Transverse colon (tissue), 4 donors: ENCODE results near the gene FSD1. TPM values are rescaled to one million over a fixed set of nuclear protein-coding genes. Genes with fewer than 3 reads are reported as not detected.
A peak's percentile ranks its signal among the peaks of the same experiment; 100 is the strongest.

Experiments
- DNase-seq: peaks from one replicate; pipeline ENCODE4 v3.0.0-alpha.2; 2019
- H3K27ac ChIP-seq, 4 donors: fragments of 200-600 bp; sonication (generic); 2 replicates each; pipeline ENCODE4 v1.5.1; 2016 to 2018; ENCODE audit warnings: inconsistent platforms in 4 of 4
- H3K27me3 ChIP-seq: fragments of 200-600 bp; sonication (generic); 2 replicates; pipeline ENCODE4 v1.5.1; 2017; ENCODE audit warnings: inconsistent platforms
- H3K36me3 ChIP-seq, 4 donors: fragments of 200-600 bp; sonication (generic); 2 replicates each; pipeline ENCODE4 v1.5.1; 2017 to 2019; ENCODE audit warnings: inconsistent platforms in 4 of 4
- H3K4me1 ChIP-seq, 4 donors: fragments of 200-600 bp; sonication (generic); 2 replicates each; pipeline ENCODE4 v1.5.1; 2017 to 2020; ENCODE audit warnings: inconsistent platforms in 4 of 4
- H3K4me3 ChIP-seq, 4 donors: fragments of 200-600 bp; sonication (generic); 1 replicate in 1 of 4; 2 replicates in 3 of 4; pipeline versions ENCODE4 v1.5.1 to v1.6.1; 2017 to 2019; ENCODE audit warnings: inconsistent platforms in 4 of 4
- H3K9me3 ChIP-seq, 2 donors: fragments of 200-600 bp; sonication (generic); 2 replicates each; pipeline ENCODE4 v1.5.1; 2017 to 2019; ENCODE audit warnings: inconsistent platforms in 2 of 2
- CTCF ChIP-seq, 5 experiments: fragments of 200-600 bp in 3 of 5; fragments of 450-650 bp in 2 of 5; sonication (generic) in 3 of 5; IDR thresholded peaks; 1 replicate in 2 of 5; 2 replicates in 3 of 5; pipeline ENCODE4 v1.5.1; 2016 to 2017; ENCODE audit warnings: antibody characterized with exemption in 5 of 5, inconsistent platforms in 3 of 5, mild to moderate bottlenecking in 2 of 5, moderate library complexity in 1 of 5
- EP300 ChIP-seq: sonication (generic); formaldehyde crosslinking; IDR thresholded peaks from one replicate; pipeline ENCODE4 v1.6.1; 2017; ENCODE audit warnings: antibody characterized with exemption, low read depth
- POLR2A ChIP-seq: fragments of 450-650 bp; IDR thresholded peaks from one replicate; pipeline ENCODE4 v1.6.1; 2016; ENCODE audit warnings: antibody characterized with exemption, mild to moderate bottlenecking, moderate library complexity
- POLR2AphosphoS5 ChIP-seq, 3 donors: sonication (generic); formaldehyde crosslinking; IDR thresholded peaks; one replicate each; pipeline ENCODE4 v1.6.1; 2016; ENCODE audit warnings: antibody characterized with exemption in 3 of 3
- WGBS, 2 donors: methylation state at CpG; one replicate each; pipeline ENCODE4 v1.1.5; 2018; ENCODE audit warnings: low coverage in 1 of 2; 5-methylcytosine and 5-hydroxymethylcytosine counted together
- in situ Hi-C, 4 donors: fragments of 200-750 bp; cut with MboI; loops; one replicate each; pipeline versions ENCODE4 v1.15.0 to v1.15.1; 2017; ENCODE audit warnings: low sequenced_read_pairs in 3 of 4, low pct_ligation_motif_present in 1 of 4, low pct_unique_long_range_greater_than_20kb in 1 of 4
- intact Hi-C: fragments of 100-400 bp; cut with DNase I; formaldehyde crosslinking; loops from one replicate; pipeline ENCODE4 v1.15.1; 2023; ENCODE audit warnings: low total_unique reads
- total RNA-seq, 4 donors: library from RNA; depleted of rRNA; stranded (reverse); fragments of >200 nt; gene quantifications; one replicate each; pipeline ENCODE4 v1.1.0, GENCODE V29; 2016

FSD1 gene
- total RNA-seq, 4 donors from 2014 or later = 0.68 to 2.9 (median 1.5) TPM; not detected in 1

DNA sequence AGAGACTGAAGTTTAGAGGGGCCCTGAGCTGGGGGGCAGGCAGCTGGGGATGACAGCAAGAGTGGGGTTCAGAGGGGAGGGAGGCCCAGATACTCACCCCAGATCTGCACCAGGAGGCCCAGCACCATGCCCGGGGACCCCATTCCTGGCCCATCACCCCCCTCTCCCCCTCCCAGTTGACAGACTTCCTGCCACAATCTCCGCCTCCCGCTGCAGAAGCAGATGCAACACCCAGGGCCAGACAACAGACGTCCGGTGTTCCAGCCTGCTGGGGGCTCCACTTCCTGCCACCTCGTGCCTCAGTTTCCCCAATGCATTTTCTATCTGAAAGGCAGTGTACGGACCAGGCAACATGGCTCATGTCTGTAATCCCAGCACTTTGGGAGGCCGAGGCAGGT is 2.2 kb upstream of the FSD1 start, which contains the start of gene TMIGD2:
Gene TMIGD2 (minus strand): TSS at position 147 of the 398 bp plus-strand sequence. CDS start 4 bp downstream, at position 143.
- H3K27me3 ChIP-seq = peaks cover 14% of the 10 kb centered on the region
- H3K27ac ChIP-seq = peak within 1 kb of the TSS in 3 of 4 donors; percentile 1 to 41 (median 6)
- peaks cover 0 to 6% (median 0%) of the 10 kb centered on the region in 4 donors for H3K4me1 ChIP-seq
- H3K9me3 ChIP-seq = no peaks in the 10 kb centered on the region
- DNase-seq = no peak
- H3K4me3 ChIP-seq = no peak within 1 kb of the TSS
- TF ChIP-seq POLR2A = no peak
- intact Hi-C loops = no loop called here
- WGBS, 2 donors = 49% methylated on average over 8 of the region's 8 CpGs; no CpG with 5 or more reads in 1 of the 2 donors
- no peaks in the 10 kb centered on the region for H3K36me3 ChIP-seq
- in situ Hi-C loops = no loop called here

DNA sequence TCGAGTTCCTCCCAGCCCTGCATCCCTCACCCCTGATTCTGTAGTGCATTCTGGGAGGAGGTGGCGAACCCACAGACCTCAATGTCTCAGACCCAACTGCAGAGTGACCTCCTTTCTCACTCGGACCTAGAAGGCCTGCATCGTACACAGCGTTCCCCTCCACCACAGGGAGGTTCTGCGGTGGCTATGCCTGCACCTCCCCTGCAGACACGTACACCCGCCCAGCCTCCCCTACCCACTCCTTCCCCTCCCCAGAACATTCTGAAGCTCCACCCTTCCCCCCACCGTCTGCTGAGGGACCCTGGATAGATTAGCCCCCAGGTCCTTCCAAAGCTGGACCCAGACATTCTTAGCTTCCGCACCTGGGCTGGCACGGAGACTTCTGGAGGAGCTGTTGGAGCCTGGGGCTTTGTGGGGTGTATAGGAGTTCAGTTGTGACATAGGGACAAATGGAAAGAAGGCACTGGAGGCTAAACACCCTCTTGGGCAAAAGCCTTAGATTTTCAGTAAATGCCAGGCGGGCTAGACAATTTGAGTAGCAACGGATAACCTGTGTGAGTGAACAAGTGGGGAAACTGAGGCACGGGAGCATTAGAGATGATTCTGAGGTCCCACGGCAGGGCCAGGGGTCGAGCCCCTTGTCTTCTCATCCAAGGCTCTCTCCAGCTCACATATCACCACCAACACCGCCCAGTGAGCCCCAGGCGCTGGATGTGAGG is 420 bp upstream of the FSD1 start:
- Histone ChIP-seq H3K4me3 (peak overlapping the region in 2 of 4 donors; percentile 22 to 23), H3K27ac (no peak overlapping the region), H3K4me1 (peaks cover 0 to 6% (median 1%) of the 10 kb centered on the region in 4 donors), H3K27me3 (peaks cover 14% of the 10 kb centered on the region), H3K36me3 (no peaks in the 10 kb centered on the region), H3K9me3 (no peaks in the 10 kb centered on the region)
- in situ Hi-C loops = no loop called here
- intact Hi-C loops = no loop called here
- TF ChIP-seq EP300 (no peak), POLR2A (no peak), POLR2AphosphoS5 (IDR thresholded peaks at IDR 0.05) (no peak), CTCF (IDR thresholded peaks at IDR 0.05) (no peak)
- DNase-seq = peak; percentile 28
- WGBS, 2 donors = 46% methylated on average over 18 of the region's 18 CpGs; no CpG with 5 or more reads in 1 of the 2 donors

DNA sequence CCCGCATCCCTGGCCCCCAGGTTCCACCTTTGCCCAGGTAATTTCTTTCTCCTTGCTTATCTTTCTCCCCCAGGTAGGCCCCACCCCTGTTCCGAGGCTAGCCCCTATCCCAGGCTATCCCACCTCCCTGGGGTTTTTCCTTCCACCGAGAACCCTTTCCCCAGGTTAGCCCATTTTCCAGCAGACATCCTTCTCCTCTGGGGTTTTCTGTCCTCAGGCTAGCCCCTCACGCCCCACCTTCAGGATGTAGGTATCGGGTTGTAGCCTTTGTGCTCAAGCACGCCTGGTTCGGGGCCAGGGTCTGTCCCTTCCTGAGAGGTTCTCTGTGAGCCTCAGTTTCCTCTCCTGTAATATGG is 837 bp downstream of the FSD1 start:
- 73 to 96% methylated on average over 4 to 6 of the region's 7 CpGs for WGBS, 2 donors
- TF ChIP-seq EP300 = no peak
- no peak for TF ChIP-seq POLR2AphosphoS5 (IDR thresholded peaks at IDR 0.05)
- TF ChIP-seq POLR2A = no peak
- in situ Hi-C loops (no loop called here), intact Hi-C loops (no loop called here)
- H3K9me3 ChIP-seq = no peaks in the 10 kb centered on the region
- H3K27ac ChIP-seq = no peak overlapping the region
- H3K4me1 ChIP-seq = peaks cover 0 to 6% (median 2%) of the 10 kb centered on the region in 4 donors
- DNase-seq = no peak
- peaks cover 14% of the 10 kb centered on the region for H3K27me3 ChIP-seq
- H3K36me3 ChIP-seq = no peaks in the 10 kb centered on the region
- H3K4me3 ChIP-seq = no peak overlapping the region

GRCh38 chr19:4305659-4306058 is 1.3 kb downstream of the FSD1 start:
- Histone ChIP-seq H3K36me3 (no peaks in the 10 kb centered on the region), H3K27ac (no peak overlapping the region), H3K4me1 (peaks cover 0 to 6% (median 2%) of the 10 kb centered on the region in 4 donors), H3K4me3 (no peak overlapping the region), H3K9me3 (no peaks in the 10 kb centered on the region), H3K27me3 (peaks cover 14% of the 10 kb centered on the region)
- intact Hi-C loops = no loop called here
- 72 to 80% methylated on average over 6 to 16 of the region's 16 CpGs for WGBS, 2 donors
- TF ChIP-seq POLR2AphosphoS5 (IDR thresholded peaks at IDR 0.05) (no peak), CTCF (IDR thresholded peaks at IDR 0.05) (no peak)
- in situ Hi-C loops = no loop called here
- DNase-seq = no peak

DNA sequence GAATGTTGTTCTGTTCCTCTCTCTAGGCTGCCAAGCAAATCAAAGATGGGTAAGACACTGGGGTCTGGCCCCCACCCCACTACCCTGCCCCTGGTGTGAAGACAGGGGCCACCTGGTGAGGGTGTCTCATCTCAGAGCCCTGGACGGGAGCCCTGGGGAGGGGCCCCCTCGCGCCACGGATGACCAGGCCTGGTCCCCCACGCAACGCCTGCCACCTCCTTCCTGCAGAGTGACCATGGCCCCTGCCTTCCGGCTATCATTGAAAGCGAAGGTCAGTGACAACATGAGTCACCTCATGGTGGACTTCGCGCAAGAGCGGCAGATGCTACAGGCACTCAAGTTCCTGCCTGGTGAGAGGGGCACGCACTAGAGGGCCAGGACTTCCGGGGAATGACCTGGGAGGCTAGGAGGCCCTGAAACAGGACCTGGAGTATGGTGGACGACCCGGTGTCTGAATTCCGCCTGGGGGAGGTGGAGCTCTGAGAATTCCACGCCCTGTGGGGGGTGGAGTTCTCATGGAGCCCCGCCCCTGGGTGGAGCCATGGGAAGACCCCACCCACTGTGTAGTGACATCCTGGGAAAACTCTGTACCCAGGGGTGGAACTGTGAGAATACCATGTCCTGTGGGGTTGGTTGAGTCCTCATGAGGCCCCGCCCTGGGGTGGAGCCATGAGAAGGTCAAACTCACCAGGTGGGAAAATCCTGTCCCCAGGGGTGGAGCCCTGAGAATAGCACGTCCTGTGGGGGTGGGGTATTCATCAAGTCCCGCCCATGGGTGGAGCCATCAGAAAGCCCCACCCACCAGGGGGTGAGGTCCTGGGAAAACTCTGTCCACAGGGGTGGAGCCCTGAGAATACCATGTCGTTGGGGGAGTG is 6.1 kb downstream of the FSD1 start:
- peaks cover 0 to 14% (median 0%) of the 10 kb centered on the region in 4 donors for H3K4me1 ChIP-seq
- intact Hi-C loops (no loop called here), in situ Hi-C loops (no loop called here)
- H3K27me3 ChIP-seq = peaks cover under 1% of the 10 kb centered on the region
- DNase-seq = peak; percentile 23
- H3K4me3 ChIP-seq = no peak overlapping the region
- no peaks in the 10 kb centered on the region for H3K9me3 ChIP-seq
- WGBS, 2 donors = 90% methylated on average over 18 of the region's 22 CpGs; no CpG with 5 or more reads in 1 of the 2 donors
- TF ChIP-seq EP300 = no peak
- no peak overlapping the region for H3K27ac ChIP-seq
- no peaks in the 10 kb centered on the region for H3K36me3 ChIP-seq
